Testis (tissue), 3 donors: ENCODE results near the gene SH3BP2. TPM values are rescaled to one million over a fixed set of nuclear protein-coding genes. Genes with fewer than 3 reads are reported as not detected.

ENCODE experiments used
- DNase-seq: peaks from one replicate; pipeline ENCODE4 v3.0.0-alpha.2; 2019
- H3K27ac ChIP-seq, 2 donors: fragments of 200-600 bp; sonication (generic); one replicate each; pipeline ENCODE4 v1.5.1; 2019
- H3K27me3 ChIP-seq: fragments of 200-600 bp; sonication (generic); one replicate; pipeline ENCODE4 v1.5.1; 2019
- H3K36me3 ChIP-seq: fragments of 200-600 bp; sonication (generic); one replicate; pipeline ENCODE4 v1.5.1; 2017; ENCODE audit warnings: low read depth; ENCODE audit errors: missing control alignments
- H3K4me1 ChIP-seq: fragments of 200-600 bp; sonication (generic); one replicate; pipeline ENCODE4 v1.5.1; 2019
- H3K4me3 ChIP-seq, 2 donors: fragments of 200-600 bp; sonication (generic); one replicate each; pipeline ENCODE4 v1.5.1; 2017 to 2019
- H3K9me3 ChIP-seq: fragments of 200-600 bp; sonication (generic); one replicate; pipeline ENCODE4 v1.5.1; 2017
- CTCF ChIP-seq, 3 experiments: fragments of 450-650 bp in 2 of 3; fragments of 200-600 bp in 1 of 3; sonication (generic) in 1 of 3; IDR thresholded peaks; one replicate each; pipeline ENCODE4 v1.5.1; 2016 to 2019; ENCODE audit warnings: antibody characterized with exemption in 3 of 3, mild to moderate bottlenecking in 2 of 3, moderate library complexity in 1 of 3
- POLR2A ChIP-seq: fragments of 450-650 bp; IDR thresholded peaks from one replicate; pipeline ENCODE4 v1.6.1; 2017; ENCODE audit warnings: antibody characterized with exemption, mild to moderate bottlenecking, moderate library complexity
- WGBS, 2 donors: methylation state at CpG; one replicate each; pipeline ENCODE4 v1.1.5; 2018; 5-methylcytosine and 5-hydroxymethylcytosine counted together
- intact Hi-C: fragments of 100-400 bp; cut with DNase I; formaldehyde crosslinking; loops from one replicate; pipeline ENCODE4 v1.15.1; 2023; ENCODE audit warnings: low total_unique reads
- polyA plus RNA-seq: library from polyadenylated mRNA; stranded (reverse); fragments of 350-450 nt; fragmentation: Illumina TruSeq; extraction: RNeasy Lipid Tissue Mini Kit (QIAGEN cat#74804); gene quantifications from one replicate; pipeline ENCODE4 v1.2.3, GENCODE V29; 2014; ENCODE audit warnings: low read depth, low replicate concordance; ENCODE audit not compliant: insufficient read depth
- total RNA-seq, 2 donors: library from RNA; depleted of rRNA; stranded (reverse); fragments of >200 nt; gene quantifications; one replicate each; pipeline ENCODE4 v1.2.3, GENCODE V29; 2016

The SH3BP2 gene
- total and polyA plus RNA-seq, 3 donors from 2014 or later = 26.6 to 47.3 (median 45.0) TPM

GRCh38 chr4:2812612-2813354, 19.9 kb downstream of the SH3BP2 start:
- no peaks in the 10 kb centered on the region for H3K9me3 ChIP-seq
- peak overlapping the region in 1 of 2 donors; percentile 32 for H3K4me3 ChIP-seq
- H3K27me3 ChIP-seq = no peaks in the 10 kb centered on the region
- intact Hi-C loops = no loop called here
- no peaks in the 10 kb centered on the region for H3K36me3 ChIP-seq
- peak overlapping the region; percentile 47 to 69 for H3K27ac ChIP-seq
- WGBS, 2 donors = 38 to 53% methylated on average over 12 to 20 of the region's 20 CpGs
- no peak for DNase-seq
- peaks cover 34% of the 10 kb centered on the region for H3K4me1 ChIP-seq
- no peak for TF ChIP-seq CTCF (IDR thresholded peaks at IDR 0.05)

- no peak for DNase-seq
- TF ChIP-seq CTCF (IDR thresholded peaks at IDR 0.05) (no peak), POLR2A (no peak)
- no peak overlapping the region for H3K4me3 ChIP-seq
- H3K36me3 ChIP-seq = no peaks in the 10 kb centered on the region
- no peaks in the 10 kb centered on the region for H3K9me3 ChIP-seq
- no peak overlapping the region for H3K27ac ChIP-seq
- WGBS, 2 donors = 80 to 84% methylated on average over 13 to 17 of the region's 17 CpGs
- H3K4me1 ChIP-seq = peaks cover 37% of the 10 kb centered on the region
- no peaks in the 10 kb centered on the region for H3K27me3 ChIP-seq
- intact Hi-C loops = no loop called here
Measured at GRCh38 chr4:2813446-2814405, 20.8 kb downstream of the SH3BP2 start.

GRCh38 chr4:2814627-2815270, 21.9 kb downstream of the SH3BP2 start:
- DNase-seq = no peak
- H3K4me3 ChIP-seq = no peak overlapping the region
- H3K27me3 ChIP-seq = no peaks in the 10 kb centered on the region
- intact Hi-C loops = no loop called here
- no peak for TF ChIP-seq CTCF (IDR thresholded peaks at IDR 0.05)
- TF ChIP-seq POLR2A = no peak
- H3K4me1 ChIP-seq = peaks cover 35% of the 10 kb centered on the region
- H3K9me3 ChIP-seq = no peaks in the 10 kb centered on the region
- H3K27ac ChIP-seq = no peak overlapping the region
- H3K36me3 ChIP-seq = no peaks in the 10 kb centered on the region
- 68 to 89% methylated on average over 4 to 7 of the region's 7 CpGs for WGBS, 2 donors

- no peaks in the 10 kb centered on the region for H3K27me3 ChIP-seq
- TF ChIP-seq CTCF (IDR thresholded peaks at IDR 0.05) (no peak), POLR2A (no peak)
- no peak for DNase-seq
- H3K4me1 ChIP-seq = peaks cover 23% of the 10 kb centered on the region
- H3K4me3 ChIP-seq = no peak overlapping the region
- no peaks in the 10 kb centered on the region for H3K36me3 ChIP-seq
- H3K27ac ChIP-seq = no peak overlapping the region
- WGBS, 2 donors = 45 to 96% methylated on average over 1 of the region's 1 CpG
- intact Hi-C loops = no loop called here
- H3K9me3 ChIP-seq = no peaks in the 10 kb centered on the region
Measured at GRCh38 chr4:2816401-2816954, 23.6 kb downstream of the SH3BP2 start.
